GM12891 (cell line): ENCODE data around the gene MAPK8IP3.

Experiments used
- DNase-seq: peaks from one replicate; pipeline ENCODE4 v3.0.0; 2011; ENCODE audit warnings: low spot score; ENCODE audit not compliant: insufficient read length
- FAIRE-seq: peaks from 2 replicates; lab custom pipeline; 2011; peaks lifted over from hg19 to GRCh38; lab: Jason Lieb, UNC
- PAX5 ChIP-seq: IDR thresholded peaks from 2 replicates; pipeline ENCODE4 v1.6.1; 2011; ENCODE audit warnings: low read length, moderate library complexity, mild to moderate bottlenecking; ENCODE audit not compliant: insufficient read depth, severe bottlenecking
- POLR2A ChIP-seq: IDR thresholded peaks from 2 replicates; pipeline ENCODE4 v1.6.1; 2011; ENCODE audit warnings: low read depth, low read length, control low read depth
- POLR2AphosphoS5 ChIP-seq: IDR thresholded peaks from 2 replicates; pipeline ENCODE4 v1.6.1; 2011; ENCODE audit warnings: low read depth, low read length, control low read depth
- POU2F2 ChIP-seq: IDR thresholded peaks from 2 replicates; pipeline ENCODE4 v1.6.1; 2011; ENCODE audit warnings: low read depth, mild to moderate bottlenecking, control low read depth, low read length, moderate library complexity
- SPI1 ChIP-seq: IDR thresholded peaks from 2 replicates; pipeline ENCODE4 v1.6.1; 2011; ENCODE audit warnings: low read depth, low read length, control low read depth
- TAF1 ChIP-seq: IDR thresholded peaks from 2 replicates; pipeline ENCODE4 v1.6.1; 2011; ENCODE audit warnings: low read depth, low read length, control low read depth

MAPK8IP3 gene

DNA sequence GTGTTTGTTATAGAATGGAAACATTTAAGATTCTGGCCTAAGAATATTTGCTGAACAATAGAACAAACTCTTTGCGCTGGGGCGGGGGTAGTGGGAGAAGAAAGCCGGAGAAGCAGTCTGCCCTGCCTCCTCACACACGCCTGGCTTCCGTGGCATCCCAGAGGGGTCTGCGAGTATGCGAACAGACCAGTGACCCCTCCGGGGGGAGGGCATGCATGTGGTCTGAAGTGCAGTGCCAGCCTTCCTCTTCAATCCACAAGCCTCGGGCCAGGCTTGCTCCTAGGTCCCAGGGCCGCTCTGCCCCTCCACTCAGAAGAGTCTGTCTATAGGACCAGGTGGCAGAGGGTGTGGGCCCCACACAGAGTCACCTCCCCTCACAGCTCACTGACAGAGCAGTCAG is 101.6 kb downstream of the MAPK8IP3 start:
- FAIRE-seq (no peak), DNase-seq (no peak)
- TF ChIP-seq POLR2A (no peak), PAX5 (no peak), POU2F2 (no peak), POLR2AphosphoS5 (no peak), SPI1 (no peak), TAF1 (no peak)

DNA sequence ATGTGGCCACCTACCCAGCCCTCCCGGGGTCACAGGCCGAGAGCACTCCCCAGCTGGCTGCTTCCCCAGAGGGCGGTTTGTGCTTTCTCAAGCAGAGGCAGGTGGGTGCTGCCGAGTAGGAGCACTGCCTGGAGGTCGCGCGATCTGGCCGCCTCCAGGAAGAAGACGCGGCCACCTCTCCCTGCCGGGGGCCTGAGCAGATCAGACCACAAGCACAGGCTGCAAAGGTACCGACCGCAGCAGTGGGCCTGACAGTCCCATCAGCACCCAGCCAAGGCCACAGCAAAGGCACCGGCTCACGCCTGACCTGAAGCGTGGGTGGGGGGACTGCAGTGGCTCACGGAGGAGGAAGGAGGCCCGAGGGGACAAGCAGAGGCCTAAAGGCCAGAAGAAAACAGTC is 102.7 kb downstream of the MAPK8IP3 start:
- DNase-seq (no peak), FAIRE-seq (no peak)
- TF ChIP-seq PAX5 = no peak
- TF ChIP-seq POLR2A = no peak
- TF ChIP-seq POU2F2 = no peak
- no peak for TF ChIP-seq POLR2AphosphoS5
- no peak for TF ChIP-seq TAF1
- TF ChIP-seq SPI1 = no peak

DNA sequence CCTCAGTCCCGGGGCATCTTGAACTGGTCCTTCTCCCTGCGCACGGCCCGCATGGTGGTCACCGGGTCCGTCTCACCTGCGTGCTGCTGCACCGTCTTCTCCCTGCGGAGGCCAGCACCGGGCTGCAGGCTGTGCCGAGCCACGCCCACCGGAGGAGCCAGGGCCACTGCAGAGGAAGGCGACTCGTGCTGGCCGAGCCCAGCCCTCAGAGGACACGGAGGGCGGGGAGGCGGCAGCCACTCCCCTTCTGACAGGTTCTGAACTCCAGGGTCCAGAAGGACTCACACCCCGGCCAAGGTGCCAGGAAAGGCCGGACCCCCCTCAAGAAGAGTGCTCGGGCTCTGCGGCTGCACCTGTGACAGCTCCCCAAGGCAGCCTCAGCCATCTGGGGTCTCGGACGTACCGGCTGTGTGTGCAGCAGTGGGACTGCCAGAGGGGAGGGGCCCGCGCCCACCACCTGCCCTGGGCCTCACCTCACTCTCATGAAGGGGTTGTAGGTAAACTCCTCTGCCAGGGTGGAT is 103.3 kb downstream of the MAPK8IP3 start:
- DNase-seq (no peak), FAIRE-seq (no peak)
- TF ChIP-seq POLR2AphosphoS5 = no peak

DNA sequence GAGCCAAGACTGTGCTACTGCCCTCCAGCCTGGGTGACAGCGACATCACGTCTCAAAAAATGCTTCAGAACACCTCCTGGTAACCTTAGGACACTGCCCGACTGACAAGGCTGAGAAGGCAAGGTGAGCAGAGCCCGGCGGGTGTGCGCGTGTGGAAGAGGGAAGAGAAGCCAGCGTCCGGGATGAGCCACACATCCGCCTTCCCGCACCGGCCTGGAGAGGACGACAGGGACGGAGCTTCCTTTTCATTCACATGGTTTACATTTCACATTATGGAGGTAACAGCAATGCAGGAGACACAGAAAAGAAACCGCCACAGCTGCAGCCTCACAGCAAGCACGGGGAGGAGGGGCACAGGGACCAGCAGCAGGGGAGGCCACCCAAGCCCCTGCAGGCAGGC is 104.1 kb downstream of the MAPK8IP3 start:
- TF ChIP-seq TAF1 (no peak), POLR2AphosphoS5 (no peak), POLR2A (no peak), PAX5 (no peak), SPI1 (no peak), POU2F2 (no peak)
- no peak for DNase-seq
- FAIRE-seq = no peak

DNA sequence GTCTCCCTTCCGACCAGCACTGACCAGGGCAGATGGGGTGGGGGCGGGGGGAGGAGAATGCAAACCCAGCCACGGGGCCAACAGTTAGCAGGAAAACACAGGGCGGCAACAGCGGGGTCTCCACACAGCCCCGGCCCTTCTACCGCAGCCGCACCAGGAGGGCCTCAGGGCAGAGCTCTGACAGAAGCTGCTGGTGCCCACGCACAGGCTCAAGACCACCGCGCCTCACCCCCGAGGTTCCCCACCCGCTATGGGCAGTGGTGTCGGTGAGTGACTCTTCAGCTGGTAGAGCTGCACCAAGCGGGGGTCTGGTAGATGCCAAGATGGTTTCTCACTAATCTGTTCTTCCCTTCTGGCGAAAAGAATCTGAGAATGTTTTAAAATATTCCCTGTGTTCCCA is 104.5 kb downstream of the MAPK8IP3 start:
- no peak for TF ChIP-seq PAX5
- TF ChIP-seq POU2F2 = no peak
- TF ChIP-seq SPI1 = no peak
- no peak for TF ChIP-seq POLR2AphosphoS5
- no peak for TF ChIP-seq TAF1
- TF ChIP-seq POLR2A = no peak
- FAIRE-seq = no peak
- DNase-seq = no peak

DNA sequence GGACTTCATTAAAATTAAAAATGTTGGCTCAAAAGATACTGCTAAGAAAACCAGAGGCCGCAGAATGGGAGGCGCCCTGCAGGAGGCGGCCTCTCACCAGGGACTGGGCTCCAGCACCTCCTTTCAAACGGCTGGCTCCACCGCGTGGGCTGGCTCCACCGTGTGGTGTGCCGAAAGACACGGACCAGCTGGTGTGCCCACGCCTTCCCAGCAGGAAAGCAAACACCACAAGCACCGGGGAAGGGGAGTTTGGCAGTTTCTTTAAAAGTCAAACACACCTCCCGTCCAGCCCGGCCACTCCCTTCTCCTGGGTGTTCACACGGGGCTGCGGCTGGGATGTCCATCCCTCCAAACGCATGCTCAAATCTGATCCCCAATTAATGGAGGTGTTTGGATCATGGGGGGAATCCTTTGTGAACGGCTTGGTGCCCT is 106.8 kb downstream of the MAPK8IP3 start:
- no peak for TF ChIP-seq POLR2AphosphoS5
- TF ChIP-seq SPI1 = no peak
- TF ChIP-seq POLR2A = no peak
- no peak for TF ChIP-seq POU2F2
- no peak for TF ChIP-seq TAF1
- no peak for TF ChIP-seq PAX5
- FAIRE-seq = peak; percentile 63
- no peak for DNase-seq

DNA sequence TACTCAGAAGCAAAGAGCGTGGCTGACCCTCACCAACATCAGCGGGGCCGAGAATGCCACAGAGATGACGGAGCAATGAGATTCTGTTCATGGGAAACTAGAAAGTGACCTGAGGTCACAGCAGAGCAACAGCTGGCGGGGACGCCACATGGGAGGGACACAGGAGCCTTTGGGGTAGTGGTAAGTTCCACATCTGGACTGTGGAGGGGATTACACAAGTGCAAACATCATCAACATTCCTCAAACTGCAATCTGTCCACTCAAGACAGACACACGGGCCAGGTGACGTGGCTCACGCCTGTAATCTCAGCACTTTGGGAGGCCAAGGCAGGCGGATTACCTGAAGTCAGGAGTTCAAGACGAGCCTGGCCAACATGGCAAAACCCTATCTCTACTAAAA is 109.5 kb downstream of the MAPK8IP3 start:
- FAIRE-seq (no peak), DNase-seq (no peak)
- no peak for TF ChIP-seq POLR2AphosphoS5
- no peak for TF ChIP-seq TAF1
- no peak for TF ChIP-seq POLR2A
- no peak for TF ChIP-seq SPI1
- no peak for TF ChIP-seq POU2F2
- TF ChIP-seq PAX5 = no peak

DNA sequence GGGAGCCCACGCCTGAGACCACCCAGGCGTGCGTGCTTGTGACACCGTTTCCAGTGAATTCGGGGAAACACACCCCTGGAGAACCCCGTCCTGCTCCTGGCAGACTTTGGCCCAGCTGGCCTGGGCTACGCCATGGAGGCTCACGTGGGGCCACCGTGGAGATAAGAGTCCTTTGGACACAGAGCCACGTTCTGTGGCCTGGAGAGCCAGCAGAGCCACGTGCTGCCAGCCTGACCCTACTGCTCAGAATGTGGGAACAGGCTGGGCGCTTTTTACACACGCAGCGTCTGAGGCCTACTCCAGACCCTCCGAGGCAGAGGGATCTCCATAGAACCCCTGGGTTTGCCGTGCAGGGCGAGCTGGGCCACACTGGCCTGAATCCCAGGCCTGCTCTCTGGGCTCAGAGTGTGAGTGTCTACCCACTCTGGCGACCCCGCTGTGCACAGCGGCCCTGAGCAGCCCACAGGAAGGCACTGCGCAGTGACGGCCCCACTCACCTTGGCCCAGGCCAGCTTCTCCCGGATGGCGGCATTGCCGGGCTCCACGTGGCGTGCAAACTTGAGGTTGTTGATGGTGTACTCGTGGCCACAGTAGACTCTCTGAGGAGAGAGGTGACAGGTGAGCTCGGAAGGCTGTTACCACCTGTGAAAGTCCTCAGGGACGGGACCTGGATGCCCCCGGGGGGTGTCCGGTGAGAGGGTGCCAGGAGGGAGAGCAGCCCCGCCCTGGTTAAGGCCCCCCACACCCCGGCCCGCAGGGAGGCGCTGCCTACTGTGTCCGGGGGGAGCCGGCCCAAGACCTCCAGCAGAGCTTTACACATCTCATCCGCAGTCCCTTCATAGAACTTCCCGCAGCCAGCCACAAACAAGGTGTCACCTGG is 110.6 kb downstream of the MAPK8IP3 start:
- no peak for TF ChIP-seq SPI1
- DNase-seq = no peak
- no peak for FAIRE-seq

DNA sequence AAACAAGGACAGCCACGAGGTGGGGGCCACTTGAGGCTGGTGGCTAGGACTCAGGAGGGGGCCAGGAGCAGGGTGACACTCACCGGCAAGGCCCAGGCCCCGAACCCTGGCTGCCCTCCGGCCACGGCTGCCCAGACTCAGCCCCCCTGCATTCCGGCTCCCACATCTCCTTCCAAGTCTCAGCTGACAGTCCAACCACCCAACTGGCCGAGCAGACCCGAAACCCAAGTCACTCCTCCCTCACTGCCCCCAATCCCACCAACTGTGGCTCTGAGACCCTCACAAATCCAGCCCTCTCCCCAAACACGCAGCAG is 111.2 kb downstream of the MAPK8IP3 start:
- no peak for TF ChIP-seq SPI1
- TF ChIP-seq POLR2AphosphoS5 = no peak
- no peak for TF ChIP-seq POU2F2
- TF ChIP-seq PAX5 = no peak
- no peak for TF ChIP-seq POLR2A
- no peak for TF ChIP-seq TAF1
- no peak for FAIRE-seq
- DNase-seq = no peak

DNA sequence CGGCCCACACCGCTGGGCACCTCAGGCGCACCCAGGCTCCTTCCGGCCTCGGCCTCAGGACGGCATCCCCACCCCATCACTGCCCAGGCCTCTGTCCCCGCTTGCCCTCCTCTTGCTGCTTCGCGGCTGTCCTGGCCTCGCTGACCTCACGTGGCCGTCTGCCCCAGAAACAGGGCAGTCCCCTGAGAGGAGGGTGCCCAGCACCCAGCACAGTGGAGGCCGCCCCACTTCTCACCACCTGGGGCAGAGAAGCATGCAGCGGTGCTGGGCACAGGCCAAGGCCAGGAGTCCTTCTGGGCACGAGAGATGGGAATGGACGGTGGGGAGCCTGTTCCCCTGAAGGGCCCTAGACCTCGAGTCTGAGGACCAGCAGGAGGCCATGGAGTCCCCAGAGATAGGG is 111.7 kb downstream of the MAPK8IP3 start:
- no peak for DNase-seq
- FAIRE-seq = no peak
- TF ChIP-seq POLR2AphosphoS5 (no peak), TAF1 (no peak), POU2F2 (no peak), POLR2A (no peak), SPI1 (no peak), PAX5 (no peak)
